Endothelial cell of umbilical vein (primary cell): ENCODE results near the gene PAX3. TPM values are rescaled to one million over a fixed set of nuclear protein-coding genes. Genes with fewer than 3 reads are reported as not detected.

Experiments used
- BruUV-seq: library from RNA; stranded (reverse); fragments of 400-500 nt; replicated peaks from 2 replicates; lab custom pipeline; 2021; lab: Mats Ljungman, UMichigan
- CTCF ChIA-PET: fragments of 300-600, 350-600 bp; sonication (Branson Sonifier 250); formaldehyde crosslinking; loops from one replicate; lab custom pipeline; 2021; ENCODE audit warnings: antibody characterized with exemption, inconsistent platforms; lab: Charles Lee
- POLR2A ChIA-PET: fragments of 300-600, 350-600 bp; sonication (Branson Sonifier 250); formaldehyde crosslinking; loops from one replicate; lab custom pipeline; 2021; ENCODE audit warnings: antibody characterized with exemption, inconsistent platforms; lab: Charles Lee
- DNase-seq: peaks from one replicate; pipeline ENCODE4 v3.0.0-alpha.2; 2011; ENCODE audit warnings: low read depth, low spot score
- FAIRE-seq: peaks from 2 replicates; lab custom pipeline; 2011; peaks lifted over from hg19 to GRCh38; lab: Jason Lieb, UNC
- H2AFZ ChIP-seq: 2 replicates; pipeline ENCODE4 v1.6.0; 2012; ENCODE audit warnings: low read depth, low read length, control low read depth, inconsistent platforms
- H3K27ac ChIP-seq: 2 replicates; pipeline ENCODE4 v1.5.1; 2011; ENCODE audit warnings: low read depth, mild to moderate bottlenecking, control low read depth, low read length, moderate library complexity; ENCODE audit not compliant: insufficient read depth
- H3K27me3 ChIP-seq, 2 experiments: 2 replicates each; pipeline versions ENCODE4 v1.6.0 to v1.6.1; 2011; ENCODE audit warnings: low read length in 2 of 2, mixed read lengths in 1 of 2; ENCODE audit not compliant: control insufficient read depth in 2 of 2, insufficient read depth in 2 of 2
- H3K36me3 ChIP-seq, 2 experiments: 2 replicates in 1 of 2; 3 replicates in 1 of 2; pipeline ENCODE4 v1.5.1; 2011; ENCODE audit warnings: low read length in 2 of 2, mild to moderate bottlenecking in 1 of 2, moderate library complexity in 1 of 2; ENCODE audit not compliant: control insufficient read depth in 2 of 2, insufficient read depth in 2 of 2; ENCODE audit errors: extremely low read depth in 1 of 2
- H3K4me1 ChIP-seq: 3 replicates; pipeline ENCODE4 v1.5.1; 2011; ENCODE audit warnings: mild to moderate bottlenecking, low read length; ENCODE audit not compliant: control insufficient read depth, insufficient read depth; ENCODE audit errors: extremely low read depth
- H3K4me2 ChIP-seq: 2 replicates; pipeline ENCODE4 v1.6.1; 2011; ENCODE audit warnings: low read length, control low read depth, mixed read lengths; ENCODE audit not compliant: insufficient read depth
- H3K4me3 ChIP-seq, 3 experiments: fragments of 200-600 bp in 1 of 3; sonication (generic), shearing (Covaris generic) in 1 of 3; replicated peaks in 1 of 3; 2 replicates each; pipeline ENCODE4 v1.5.1; 2011 to 2016; ENCODE audit warnings: control low read depth in 3 of 3, low read length in 3 of 3, mild to moderate bottlenecking in 2 of 3, inconsistent platforms in 1 of 3, low read depth in 1 of 3, moderate library complexity in 1 of 3; ENCODE audit not compliant: insufficient read depth in 1 of 3
- H3K79me2 ChIP-seq: 2 replicates; pipeline ENCODE4 v1.6.0; 2012; ENCODE audit warnings: low read length, inconsistent platforms; ENCODE audit not compliant: control insufficient read depth, insufficient read depth
- H3K9ac ChIP-seq: replicated peaks from 2 replicates; pipeline ENCODE3; 2011; ENCODE audit warnings: low read length, control low read depth; ENCODE audit not compliant: insufficient read depth; ENCODE audit errors: extremely low read depth
- H3K9me1 ChIP-seq: replicated peaks from 3 replicates; pipeline ENCODE4 v1.6.0; 2011; ENCODE audit warnings: mild to moderate bottlenecking, low read length; ENCODE audit not compliant: control insufficient read depth, insufficient read depth; ENCODE audit errors: extremely low read depth
- H3K9me3 ChIP-seq: replicated peaks from 2 replicates; pipeline ENCODE4 v1.5.1; 2012; ENCODE audit warnings: low read length, inconsistent platforms; ENCODE audit not compliant: control insufficient read depth, insufficient read depth
- H4K20me1 ChIP-seq: replicated peaks from 2 replicates; pipeline ENCODE3; 2011; ENCODE audit warnings: mild to moderate bottlenecking, low read length; ENCODE audit not compliant: control insufficient read depth, insufficient read depth; ENCODE audit errors: extremely low read depth
- EZH2 ChIP-seq: IDR thresholded peaks from 2 replicates; pipeline ENCODE4 v1.6.1; 2012; ENCODE audit warnings: borderline replicate concordance, low read depth, mild to moderate bottlenecking, moderate library complexity, low read length, inconsistent platforms; ENCODE audit not compliant: severe bottlenecking
- FOS ChIP-seq: IDR thresholded peaks from 2 replicates; pipeline ENCODE4 v1.6.1; 2011; ENCODE audit warnings: mild to moderate bottlenecking, low read length, moderate library complexity, borderline replicate concordance; ENCODE audit not compliant: insufficient read depth
- GATA2 ChIP-seq: IDR thresholded peaks from 2 replicates; pipeline ENCODE4 v1.7.0; 2011; ENCODE audit warnings: low read depth, mild to moderate bottlenecking, moderate library complexity, mixed read lengths, low read length; ENCODE audit not compliant: insufficient read length, insufficient read depth
- JUN ChIP-seq: IDR thresholded peaks from 2 replicates; pipeline ENCODE4 v1.6.1; 2011; ENCODE audit warnings: borderline replicate concordance, low read depth; ENCODE audit not compliant: insufficient read length, insufficient read depth
- MAX ChIP-seq: IDR thresholded peaks from 2 replicates; pipeline ENCODE4 v1.6.1; 2011; ENCODE audit not compliant: insufficient read depth, insufficient read length
- POLR2AphosphoS5 ChIP-seq: IDR thresholded peaks from 2 replicates; pipeline ENCODE4 v1.6.1; 2012; ENCODE audit warnings: low read depth, mild to moderate bottlenecking, control low read depth, low read length, moderate library complexity; ENCODE audit not compliant: insufficient read depth
- dilution Hi-C: fragments of 300-500 bp; cut with MboI; formaldehyde crosslinking; loops from one replicate; pipeline ENCODE4 v1.15.0; 2019; ENCODE audit warnings: low sequenced_read_pairs; ENCODE audit not compliant: extremely low pct_ligation_motif_present
- intact Hi-C: fragments of 100-400 bp; cut with micrococcal nuclease; formaldehyde crosslinking; loops from one replicate; pipeline ENCODE4 v1.10.0; 2022
- polyA plus RNA-seq, 4 experiments: library from polyadenylated mRNA; depleted of rRNA in 3 of 4; stranded (reverse) in 3 of 4; unstranded in 1 of 4; fragments of >200 nt; gene quantifications; 2 replicates each; pipeline versions ENCODE4 v1.2.1 to v1.2.3, GENCODE V29; 2011 to 2012; ENCODE audit warnings: missing spikeins in 1 of 4
- total RNA-seq: library from RNA; stranded (reverse); gene quantifications from 2 replicates; pipeline ENCODE4 v1.2.3, GENCODE V29; 2021

Gene PAX3
- total and polyA plus RNA-seq, 2 donors (not counting 3 experiments of a cell fraction or from before 2014, with no cell fraction given), result not detected

- Histone ChIP-seq H2AFZ (peak overlapping the region; percentile 27), H3K27ac (no peak overlapping the region), H3K4me2 (peak overlapping the region; percentile 53), H3K4me1 (peaks cover 9% of the 10 kb centered on the region), H3K9me3 (no peaks in the 10 kb centered on the region), H3K79me2 (no peaks in the 10 kb centered on the region), H3K27me3 (peaks cover 97 to 100% of the 10 kb centered on the region in 2 experiments), H3K9me1 (no peaks in the 10 kb centered on the region), H4K20me1 (no peaks in the 10 kb centered on the region), H3K4me3 (peak overlapping the region in 2 of 3 experiments; percentile 33 to 38), H3K36me3 (no peaks in the 10 kb centered on the region), H3K9ac (no peak overlapping the region)
- TF ChIP-seq EZH2 (peak; percentile 6), FOS (no peak)
- CTCF ChIA-PET, result no interaction called here
- intact Hi-C loops, result loop anchor here (2.0 to 10.0 kb wide), 2 partner anchors 15 to 801 kb away; no protein-coding TSS in a partner anchor
- FAIRE-seq (no peak), DNase-seq (no peak)
- no TSS peak for BruUV-seq
- dilution Hi-C loops, result no loop called here
- POLR2A ChIA-PET, result no interaction called here
These were observed 7.0 kb upstream of the PAX3 start for GRCh38 chr2:222305516-222306392.

- Histone ChIP-seq H2AFZ (no peak overlapping the region), H3K4me2 (no peak overlapping the region), H4K20me1 (no peaks in the 10 kb centered on the region), H3K36me3 (no peaks in the 10 kb centered on the region), H3K4me1 (peaks cover 9% of the 10 kb centered on the region), H3K79me2 (no peaks in the 10 kb centered on the region), H3K9me1 (no peaks in the 10 kb centered on the region), H3K4me3 (peak overlapping the region in 2 of 3 experiments; percentile 33 to 38), H3K27me3 (peaks cover 98 to 100% of the 10 kb centered on the region in 2 experiments), H3K9me3 (no peaks in the 10 kb centered on the region), H3K27ac (no peak overlapping the region), H3K9ac (no peak overlapping the region)
- no peak for FAIRE-seq
- ChIA-PET POLR2A (no interaction called here), CTCF (no interaction called here)
- TF ChIP-seq GATA2 (no peak), JUN (no peak), POLR2AphosphoS5 (no peak), EZH2 (peak; percentile 79), MAX (no peak)
- intact Hi-C loops, result loop anchor here (2.0 to 10.0 kb wide), 2 partner anchors 14 to 800 kb away; no protein-coding TSS in a partner anchor
- no TSS peak for BruUV-seq
- DNase-seq, result no peak
- dilution Hi-C loops, result no loop called here
These were observed 6.1 kb upstream of the PAX3 start for GRCh38 chr2:222304737-222305515.
